ENCODE measurements around the gene SLC6A6.

SLC6A6 gene

DNA sequence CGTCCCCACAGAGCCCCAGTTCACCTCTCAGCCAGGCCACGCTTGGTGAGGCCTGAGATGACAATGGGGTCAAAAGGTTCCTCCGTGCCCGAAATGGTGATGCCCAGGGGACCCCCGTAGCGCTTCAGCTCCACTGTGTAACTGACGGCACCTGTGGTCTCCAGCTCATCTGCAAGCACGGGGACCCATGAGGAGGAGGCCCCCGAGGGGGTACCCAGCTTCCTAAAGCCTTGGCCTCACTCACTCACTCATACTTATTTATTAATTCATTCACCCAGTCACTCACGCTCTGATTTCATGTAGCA is 107.3 kb downstream of the SLC6A6 start:
- Histone ChIP-seq H4K20me1 (ENCODE audit: insufficient read depth, low read length) (peaks cover 7% of the 10 kb centered on the region; the same call in 1 of the 2 replicates), H3K9me3 (ENCODE audit: insufficient read depth, low read length, severe bottlenecking) (no peaks in the 10 kb centered on the region), H3K36me3 (ENCODE audit: insufficient read depth, low read length) (no peaks in the 10 kb centered on the region), H3K27me3 (ENCODE audit: insufficient read depth, low read length, poor library complexity) (no peaks in the 10 kb centered on the region), H3K79me2 (ENCODE audit: insufficient read depth, low read length) (no peaks in the 10 kb centered on the region), H3K4me1 (ENCODE audit: insufficient read depth, low read length) (0 out of 2 replicates have a peak, but pooled peaks cover 4% of the 10 kb centered on the region), H3K9ac (ENCODE audit: low read depth, low read length) (no peak overlapping the region), H3K4me3 (ENCODE audit: low read depth in 1 of 2, low read length in 2 of 2) (no peak overlapping the region), H3K27ac (ENCODE audit: low read length) (no peak overlapping the region), H2AFZ (ENCODE audit: low read depth, low read length) (no peak overlapping the region), H3K4me2 (ENCODE audit: insufficient read depth, low read length) (no peak overlapping the region)
- no peak for DNase-seq
- ATAC-seq (ENCODE audit: insufficient read depth, low read depth), result no peak
- TF ChIP-seq EZH2 (IDR thresholded peaks at IDR 0.05; ENCODE audit: borderline replicate concordance, low read depth, low read length, severe bottlenecking), result no peak
- TF ChIP-seq, protein P1, sequence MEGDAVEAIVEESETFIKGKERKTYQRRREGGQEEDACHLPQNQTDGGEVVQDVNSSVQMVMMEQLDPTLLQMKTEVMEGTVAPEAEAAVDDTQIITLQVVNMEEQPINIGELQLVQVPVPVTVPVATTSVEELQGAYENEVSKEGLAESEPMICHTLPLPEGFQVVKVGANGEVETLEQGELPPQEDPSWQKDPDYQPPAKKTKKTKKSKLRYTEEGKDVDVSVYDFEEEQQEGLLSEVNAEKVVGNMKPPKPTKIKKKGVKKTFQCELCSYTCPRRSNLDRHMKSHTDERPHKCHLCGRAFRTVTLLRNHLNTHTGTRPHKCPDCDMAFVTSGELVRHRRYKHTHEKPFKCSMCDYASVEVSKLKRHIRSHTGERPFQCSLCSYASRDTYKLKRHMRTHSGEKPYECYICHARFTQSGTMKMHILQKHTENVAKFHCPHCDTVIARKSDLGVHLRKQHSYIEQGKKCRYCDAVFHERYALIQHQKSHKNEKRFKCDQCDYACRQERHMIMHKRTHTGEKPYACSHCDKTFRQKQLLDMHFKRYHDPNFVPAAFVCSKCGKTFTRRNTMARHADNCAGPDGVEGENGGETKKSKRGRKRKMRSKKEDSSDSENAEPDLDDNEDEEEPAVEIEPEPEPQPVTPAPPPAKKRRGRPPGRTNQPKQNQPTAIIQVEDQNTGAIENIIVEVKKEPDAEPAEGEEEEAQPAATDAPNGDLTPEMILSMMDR (IDR thresholded peaks at IDR 0.05; ENCODE audit: borderline replicate concordance, extremely low read depth, low read length, poor library complexity, severe bottlenecking), result no peak

- no peak for DNase-seq
Measured at GRCh38 chr3:14510838-14511622, 108.6 kb downstream of the SLC6A6 start.

GRCh38 chr3:14511623-14512280 is 109.3 kb downstream of the SLC6A6 start:
- TF ChIP-seq, protein P1 (IDR thresholded peaks at IDR 0.05; ENCODE audit: borderline replicate concordance, extremely low read depth, low read length, poor library complexity, severe bottlenecking), result no peak
- TF ChIP-seq EZH2 (IDR thresholded peaks at IDR 0.05; ENCODE audit: borderline replicate concordance, low read depth, low read length, severe bottlenecking), result no peak
- DNase-seq (no peak), ATAC-seq (ENCODE audit: insufficient read depth, low read depth) (no peak)
- Histone ChIP-seq H3K79me2 (ENCODE audit: insufficient read depth, low read length) (no peaks in the 10 kb centered on the region), H3K4me1 (ENCODE audit: insufficient read depth, low read length) (0 out of 2 replicates have a peak, but pooled peaks cover 4% of the 10 kb centered on the region), H3K9me3 (ENCODE audit: insufficient read depth, low read length, severe bottlenecking) (no peaks in the 10 kb centered on the region), H3K9ac (ENCODE audit: low read depth, low read length) (no peak overlapping the region), H4K20me1 (ENCODE audit: insufficient read depth, low read length) (peaks cover 7% of the 10 kb centered on the region; the same call in 1 of the 2 replicates), H3K4me2 (ENCODE audit: insufficient read depth, low read length) (no peak overlapping the region), H3K27me3 (ENCODE audit: insufficient read depth, low read length, poor library complexity) (no peaks in the 10 kb centered on the region), H3K27ac (ENCODE audit: low read length) (no peak overlapping the region), H2AFZ (ENCODE audit: low read depth, low read length) (no peak overlapping the region), H3K36me3 (ENCODE audit: insufficient read depth, low read length) (no peaks in the 10 kb centered on the region), H3K4me3 (ENCODE audit: low read depth in 1 of 2, low read length in 2 of 2) (no peak overlapping the region)

More at GRCh38 chr3:14510838-14511622, 108.6 kb downstream of the SLC6A6 start:
- H2AFZ ChIP-seq (ENCODE audit: low read depth, low read length), result no peak overlapping the region
- peaks cover 7% of the 10 kb centered on the region; the same call in 1 of the 2 replicates for H4K20me1 ChIP-seq (ENCODE audit: insufficient read depth, low read length)
- no peaks in the 10 kb centered on the region for H3K27me3 ChIP-seq (ENCODE audit: insufficient read depth, low read length, poor library complexity)
- no peak overlapping the region for H3K4me2 ChIP-seq (ENCODE audit: insufficient read depth, low read length)
- no peak overlapping the region for H3K4me3 ChIP-seq (ENCODE audit: low read depth in 1 of 2, low read length in 2 of 2)
- 0 out of 2 replicates have a peak, but pooled peaks cover 4% of the 10 kb centered on the region for H3K4me1 ChIP-seq (ENCODE audit: insufficient read depth, low read length)
- no peak for ATAC-seq (ENCODE audit: insufficient read depth, low read depth)
- no peak overlapping the region for H3K9ac ChIP-seq (ENCODE audit: low read depth, low read length)
- no peaks in the 10 kb centered on the region for H3K79me2 ChIP-seq (ENCODE audit: insufficient read depth, low read length)
- no peak overlapping the region for H3K27ac ChIP-seq (ENCODE audit: low read length)
- H3K36me3 ChIP-seq (ENCODE audit: insufficient read depth, low read length), result no peaks in the 10 kb centered on the region
- H3K9me3 ChIP-seq (ENCODE audit: insufficient read depth, low read length, severe bottlenecking), result no peaks in the 10 kb centered on the region
- TF ChIP-seq EZH2 (IDR thresholded peaks at IDR 0.05; ENCODE audit: borderline replicate concordance, low read depth, low read length, severe bottlenecking), result no peak
- TF ChIP-seq, protein P1 (IDR thresholded peaks at IDR 0.05; ENCODE audit: borderline replicate concordance, extremely low read depth, low read length, poor library complexity, severe bottlenecking), result no peak
